T-helper 1 cell (primary cell): ENCODE measurements around the gene FJX1.
"Not testable (repeated sequence)": the region's sequence is repeated elsewhere in the genome, so short reads cannot be mapped to it uniquely, and the experiment has no call there.

Experiments used
- DNase-seq, 5 donors: peaks; one replicate each; pipeline ENCODE4 v3.0.0-alpha.2; 2012 to 2020

The FJX1 gene

DNA sequence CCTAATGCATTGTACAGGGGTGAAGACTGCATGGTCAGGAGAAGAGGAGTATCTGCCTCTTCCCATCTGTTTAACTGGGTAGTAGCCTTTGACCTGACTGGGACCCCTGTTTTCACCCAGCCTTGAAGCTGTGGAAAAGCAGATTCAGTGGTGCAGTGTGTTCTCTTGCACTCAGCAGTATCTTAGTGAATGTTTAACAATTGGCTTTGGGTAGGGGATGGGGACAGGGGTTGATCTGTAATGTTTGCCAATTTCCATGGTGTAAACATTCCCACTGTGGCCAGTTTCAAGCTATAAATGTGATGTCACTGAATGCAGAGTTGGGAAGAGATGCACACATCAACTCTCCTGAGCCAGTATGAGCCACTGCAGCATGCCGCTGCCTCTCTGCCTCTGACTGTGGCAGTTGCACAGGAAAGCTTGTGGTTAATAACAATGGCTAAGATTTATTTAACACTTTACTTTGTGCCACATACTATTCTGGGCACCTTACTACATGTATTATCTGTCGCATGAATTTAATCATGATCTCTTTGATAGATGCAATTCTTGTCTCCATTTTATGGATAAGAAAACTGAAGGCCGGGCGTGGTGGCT is 15.7 kb downstream of the FJX1 start:
- DNase-seq, result no peak

DNA sequence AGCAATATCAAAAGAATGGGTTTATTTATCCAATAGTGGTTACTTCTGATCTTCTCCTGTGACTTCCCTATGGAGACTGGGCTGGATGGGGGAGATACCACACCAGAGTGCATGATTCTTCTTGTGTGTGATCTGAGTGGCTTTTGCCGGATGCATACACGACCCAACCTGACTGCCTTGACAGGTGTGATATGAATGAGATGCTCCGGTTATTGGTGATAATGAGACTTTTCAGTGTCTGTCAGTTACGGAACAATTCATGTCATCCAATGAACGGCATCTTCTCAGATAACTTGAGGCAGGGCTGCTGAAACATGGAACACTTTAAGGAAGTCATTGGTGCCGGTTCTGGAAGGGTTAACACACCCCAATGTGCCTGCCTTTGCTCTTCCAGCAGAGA is 17.7 kb downstream of the FJX1 start:
- no peak for DNase-seq

DNA sequence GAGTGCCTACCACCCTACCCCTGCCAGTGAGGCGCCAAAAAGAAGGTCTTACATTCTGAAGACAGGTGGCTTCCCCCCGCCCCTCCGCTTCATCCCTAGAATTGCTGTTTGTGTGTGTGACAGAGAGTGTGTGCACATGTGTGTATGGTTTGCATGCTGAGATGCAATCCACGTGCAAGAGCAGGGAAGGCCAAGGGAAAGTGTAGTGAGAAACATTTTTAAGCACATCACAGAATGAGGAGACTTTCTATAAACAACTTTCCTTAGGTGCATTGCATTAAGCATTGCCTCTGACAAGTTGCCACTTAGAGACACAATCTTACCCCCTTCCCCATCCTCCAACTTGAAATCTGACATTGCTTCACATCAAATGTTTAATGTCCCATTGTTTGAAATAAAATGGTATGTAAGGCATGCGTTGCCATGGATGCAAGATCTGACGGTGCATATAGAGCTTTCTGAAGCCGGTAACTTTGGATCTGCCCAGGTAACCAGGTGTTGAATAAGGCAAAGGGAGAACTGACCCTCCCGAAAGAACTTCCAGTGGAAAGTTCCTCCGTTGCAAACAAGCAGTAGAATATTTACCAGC is 21.4 kb downstream of the FJX1 start:
- DNase-seq, result no peak

DNA sequence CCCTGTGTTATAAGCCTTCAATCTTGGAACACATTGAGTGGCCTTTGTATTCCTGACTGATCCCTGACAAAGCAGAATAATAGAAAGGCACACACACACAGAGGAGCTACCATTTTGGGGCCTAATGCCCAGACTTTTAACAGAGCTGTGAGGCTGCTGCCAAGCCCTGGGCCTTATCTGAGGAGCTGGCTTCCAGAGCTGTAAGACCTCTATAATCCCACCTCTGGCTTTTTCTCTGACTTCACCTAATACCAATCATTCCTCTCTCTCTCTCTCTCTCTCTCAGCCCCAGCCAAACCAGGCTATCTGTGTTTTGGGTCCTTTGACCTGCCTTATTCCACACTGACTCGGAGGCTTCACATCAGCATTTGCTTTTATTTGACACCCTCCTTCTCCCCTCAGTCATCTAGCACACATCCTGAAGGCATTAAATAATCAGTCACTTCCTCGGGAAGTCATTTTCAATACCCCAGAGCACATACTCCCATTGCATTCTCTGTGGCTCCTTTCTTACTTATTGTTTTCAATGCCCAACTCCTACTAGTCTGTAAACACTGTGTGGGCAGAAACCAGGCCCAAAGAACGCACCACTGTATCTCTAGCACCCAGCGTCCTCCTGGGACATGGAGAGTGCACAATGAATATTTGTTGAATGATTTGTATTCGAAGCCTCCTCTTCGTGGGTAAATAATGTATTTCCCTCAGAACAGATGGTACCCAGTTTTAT is 23.1 kb downstream of the FJX1 start:
- DNase-seq, result no peak

DNA sequence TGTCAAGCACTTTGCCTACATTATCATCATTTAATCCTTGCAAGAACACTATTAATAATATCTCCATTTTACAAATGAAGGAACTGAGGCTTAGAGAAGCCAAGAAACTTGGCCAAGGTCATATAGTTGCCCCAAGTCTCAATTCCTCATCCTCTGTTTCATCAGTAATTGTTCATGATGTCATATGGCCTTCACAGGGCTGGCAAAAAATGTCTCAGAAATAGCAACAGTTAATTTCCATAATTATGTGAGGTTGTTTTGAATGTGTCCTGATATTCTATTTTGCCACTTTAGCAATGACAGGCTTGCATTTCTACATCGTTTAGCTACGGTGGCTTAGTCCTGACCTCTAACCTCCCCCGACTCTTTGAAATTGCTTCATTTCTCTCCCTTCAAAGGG is 23.7 kb downstream of the FJX1 start:
- no peak for DNase-seq

DNA sequence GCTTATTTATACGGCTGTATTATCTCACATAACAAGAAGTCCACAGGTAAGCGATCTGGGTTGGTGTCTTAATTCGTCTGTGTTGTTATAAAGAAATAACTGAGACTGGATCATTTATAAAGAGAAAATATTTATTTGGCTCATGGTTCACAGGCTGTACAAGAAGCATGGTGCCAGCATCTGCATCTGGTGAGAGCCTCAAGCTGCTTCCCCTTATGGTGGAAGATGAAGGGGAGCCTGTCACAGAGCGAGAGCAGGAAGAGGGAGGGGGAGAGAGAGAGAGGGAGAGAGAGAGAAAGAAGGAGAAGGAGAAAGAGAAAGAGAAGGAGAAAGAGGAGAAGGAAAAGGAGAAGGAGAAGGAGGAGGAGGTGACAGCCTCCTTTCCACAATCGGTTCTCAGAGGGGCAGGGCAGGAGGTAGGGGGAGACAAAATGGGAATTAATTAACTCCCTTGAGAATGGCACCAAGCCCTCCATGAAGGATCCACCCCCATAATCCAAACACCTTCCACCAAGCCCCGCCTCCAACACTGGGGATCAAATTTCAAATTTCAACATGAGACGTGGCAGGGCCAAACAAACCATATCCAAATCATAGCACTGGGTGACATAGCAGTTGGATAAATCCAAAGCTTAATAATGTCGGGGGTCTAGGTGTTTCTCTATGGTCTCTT is 29.3 kb downstream of the FJX1 start:
- no peak for DNase-seq

DNA sequence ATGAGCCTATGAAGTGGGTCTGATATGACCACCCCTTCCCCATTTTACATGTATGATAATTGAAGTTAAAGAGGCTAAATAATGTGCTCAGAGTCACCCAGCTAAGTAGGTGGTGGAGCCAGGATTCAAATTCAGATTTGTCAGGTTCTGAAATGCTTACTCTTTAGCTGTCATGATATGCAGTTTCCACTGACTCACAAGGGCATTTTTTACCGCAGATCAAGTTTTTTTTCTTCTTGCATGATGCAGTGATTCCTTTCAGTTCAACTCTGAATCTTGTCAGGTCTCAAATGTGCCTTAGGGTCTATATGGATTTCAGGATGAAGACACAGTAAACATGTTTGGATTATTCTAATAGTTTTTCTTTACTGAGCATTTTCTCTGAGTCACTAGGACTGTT is 31.7 kb downstream of the FJX1 start:
- DNase-seq, result no peak

DNA sequence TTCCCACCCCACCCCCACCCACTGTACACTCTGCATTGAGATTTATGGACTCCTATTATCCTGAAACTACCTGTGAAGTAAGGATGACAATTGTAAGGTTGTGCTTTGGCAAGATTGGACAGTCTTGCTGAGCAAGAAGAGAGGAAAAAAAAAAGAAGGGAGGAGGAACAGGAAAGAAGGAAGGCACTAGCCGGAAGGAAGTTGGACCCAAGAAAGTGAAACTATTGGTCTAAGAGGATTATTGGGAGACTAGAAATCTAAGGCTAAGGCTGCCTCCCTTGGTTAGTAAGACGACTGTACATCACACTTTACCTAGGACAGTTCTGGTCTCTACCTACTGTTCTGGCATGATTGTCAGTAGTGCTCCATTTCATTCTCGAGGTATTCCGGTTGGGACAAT is 32.2 kb downstream of the FJX1 start:
- DNase-seq, result no peak

DNA sequence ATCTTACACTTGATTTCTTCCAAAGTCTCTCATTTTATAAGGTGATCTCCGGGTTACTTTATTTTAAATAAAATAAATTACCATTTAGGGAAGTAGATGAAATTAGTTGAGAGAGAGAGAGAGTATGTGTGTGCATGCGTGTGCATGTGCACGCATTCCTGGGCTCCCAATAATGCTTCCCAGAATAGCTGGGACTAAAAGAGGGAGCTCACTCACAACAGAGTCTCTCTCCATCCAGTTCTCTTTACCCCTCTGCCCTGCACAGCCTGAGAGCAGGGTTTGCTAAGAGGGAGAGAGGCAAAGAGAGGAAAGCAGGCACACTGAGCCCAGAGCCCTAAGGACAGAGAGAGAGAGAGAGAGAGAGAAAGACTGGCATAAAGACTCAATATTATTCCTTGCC is 33.0 kb downstream of the FJX1 start:
- no peak for DNase-seq

DNA sequence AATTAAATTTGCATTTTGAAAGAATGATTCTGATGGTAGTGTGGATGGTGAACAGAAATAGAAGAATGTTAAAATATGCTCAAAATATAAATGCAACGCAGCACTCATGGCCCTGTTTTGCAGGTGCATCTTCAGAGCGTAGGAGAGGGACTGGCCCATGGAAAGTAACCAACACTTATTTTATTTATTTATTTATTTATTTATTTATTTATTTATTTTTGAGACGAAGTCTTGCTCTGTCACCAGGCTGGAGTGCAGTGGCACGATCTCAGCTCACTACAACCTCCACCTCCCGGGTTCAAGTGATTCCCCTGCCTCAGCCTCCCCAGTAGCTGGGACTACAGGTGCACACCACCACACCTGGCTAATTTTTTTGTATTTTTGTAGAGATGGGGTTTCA is 34.5 kb downstream of the FJX1 start:
- not testable (repeated sequence) for DNase-seq

DNA sequence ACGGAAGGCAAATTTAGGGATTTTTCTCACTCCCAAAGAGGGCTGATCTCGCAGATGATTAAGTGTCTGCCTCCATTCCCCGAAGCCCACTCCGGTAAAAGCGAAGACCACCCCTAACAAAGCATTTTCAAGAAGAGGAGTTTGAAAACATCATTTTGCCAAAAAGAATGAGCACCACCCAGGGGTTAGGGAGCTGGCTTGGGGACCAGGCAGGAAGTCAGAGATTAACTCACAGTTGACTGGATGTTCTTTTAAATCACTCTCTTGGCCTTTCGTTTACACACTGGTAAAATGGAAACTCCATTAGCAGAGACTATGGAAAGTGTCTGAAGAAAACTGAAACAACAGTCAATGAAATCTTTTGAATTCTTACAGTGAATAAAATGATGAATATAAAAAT is 36.5 kb downstream of the FJX1 start:
- no peak for DNase-seq

DNA sequence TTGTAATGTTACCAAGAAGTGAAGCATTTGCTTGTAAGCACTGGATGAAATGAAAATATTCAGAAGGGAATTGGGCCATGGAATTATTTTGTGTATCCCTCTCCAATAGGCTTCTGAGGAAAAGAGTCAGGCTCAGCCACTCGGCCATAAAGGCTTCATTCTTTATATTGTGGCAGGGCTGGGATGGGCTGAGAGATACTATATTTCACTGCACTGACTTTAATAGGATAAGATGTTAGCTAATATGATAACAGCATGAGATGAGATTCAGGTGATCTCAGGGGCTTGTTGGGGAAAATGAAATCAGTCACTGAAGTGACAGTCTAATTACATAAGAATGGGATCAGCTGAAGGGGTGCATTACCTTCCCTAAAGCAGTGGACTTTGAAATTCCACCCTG is 37.0 kb downstream of the FJX1 start:
- no peak for DNase-seq

DNA sequence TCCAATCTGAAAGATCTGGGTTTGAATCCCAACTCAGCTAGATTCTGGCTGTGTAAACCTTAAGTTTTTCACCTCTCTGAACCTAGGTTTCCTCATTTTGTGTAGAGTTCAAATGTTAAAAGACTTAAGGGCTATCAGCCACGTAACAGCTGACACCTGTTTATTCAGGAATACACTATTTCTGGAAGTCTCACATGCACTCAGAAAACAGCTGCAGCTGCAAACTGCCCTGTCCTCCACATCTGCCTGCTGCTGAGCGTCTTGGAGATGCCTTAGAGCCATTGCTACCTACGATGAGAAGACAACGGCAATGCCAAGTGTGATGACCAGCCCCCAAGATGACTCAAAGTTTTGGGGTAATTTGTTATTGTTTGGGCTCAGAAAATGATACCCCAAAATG is 37.6 kb downstream of the FJX1 start:
- DNase-seq, result no peak

DNA sequence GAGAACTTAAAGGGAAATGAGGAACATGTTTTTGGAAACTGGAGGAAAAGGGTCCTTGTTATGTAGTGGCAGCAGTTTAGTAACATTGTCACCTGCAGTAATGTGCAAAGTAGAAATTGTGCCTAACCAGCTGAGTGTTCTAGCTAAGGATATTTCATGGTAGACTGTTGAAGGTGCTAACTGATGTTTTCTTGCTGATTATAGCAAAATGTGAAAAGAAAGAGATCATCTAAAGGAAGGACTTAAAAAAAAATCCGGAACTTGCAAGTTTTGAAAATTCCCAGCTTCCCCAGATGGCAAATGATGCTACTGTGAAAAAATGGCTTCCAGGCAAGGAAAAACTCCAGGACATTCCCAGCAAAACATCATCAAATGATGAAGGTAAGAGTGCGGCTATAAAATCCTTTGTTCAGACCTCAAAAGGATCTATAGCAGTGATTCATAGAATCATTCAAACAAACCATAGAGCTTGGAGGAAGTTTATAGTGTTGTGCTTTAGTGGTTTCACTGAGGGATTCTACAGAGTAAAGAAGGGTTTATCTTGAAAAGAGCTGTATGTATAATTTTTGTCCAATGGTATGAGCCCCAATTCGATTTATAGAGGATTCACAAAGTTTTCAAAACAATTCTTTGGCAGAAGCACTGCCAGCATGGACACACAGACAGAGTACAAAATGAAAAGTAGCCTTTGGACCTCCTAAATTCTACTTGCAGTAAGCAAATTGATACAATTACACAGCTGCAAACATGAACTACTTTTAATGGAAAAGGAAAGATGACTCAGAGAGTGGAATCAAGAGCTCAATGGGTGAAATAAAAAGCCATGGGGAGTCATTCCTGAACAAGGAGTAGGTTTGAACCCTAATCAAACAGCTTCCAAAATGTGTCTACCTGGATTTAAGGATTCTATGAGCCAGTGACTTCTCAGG is 40.0 kb downstream of the FJX1 start:
- no peak for DNase-seq

DNA sequence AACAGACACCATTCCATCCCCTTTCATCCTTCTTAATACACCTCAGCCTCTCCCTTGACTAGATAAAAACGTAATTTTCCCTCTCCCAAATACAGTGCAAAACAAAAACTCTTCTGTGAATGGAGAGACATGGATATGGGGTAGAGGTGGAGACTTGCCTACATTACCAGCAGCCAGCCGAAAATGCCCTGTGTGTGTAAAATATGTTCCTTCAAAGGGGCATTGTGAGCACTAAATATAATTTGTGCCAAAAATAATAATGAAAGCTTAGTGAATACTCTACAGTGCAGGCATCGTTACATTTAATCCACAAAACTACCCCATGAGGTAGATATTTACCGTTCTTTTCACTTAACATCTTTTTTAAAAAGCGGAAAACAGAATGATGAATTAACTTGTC is 43.3 kb downstream of the FJX1 start:
- DNase-seq, result no peak

DNA sequence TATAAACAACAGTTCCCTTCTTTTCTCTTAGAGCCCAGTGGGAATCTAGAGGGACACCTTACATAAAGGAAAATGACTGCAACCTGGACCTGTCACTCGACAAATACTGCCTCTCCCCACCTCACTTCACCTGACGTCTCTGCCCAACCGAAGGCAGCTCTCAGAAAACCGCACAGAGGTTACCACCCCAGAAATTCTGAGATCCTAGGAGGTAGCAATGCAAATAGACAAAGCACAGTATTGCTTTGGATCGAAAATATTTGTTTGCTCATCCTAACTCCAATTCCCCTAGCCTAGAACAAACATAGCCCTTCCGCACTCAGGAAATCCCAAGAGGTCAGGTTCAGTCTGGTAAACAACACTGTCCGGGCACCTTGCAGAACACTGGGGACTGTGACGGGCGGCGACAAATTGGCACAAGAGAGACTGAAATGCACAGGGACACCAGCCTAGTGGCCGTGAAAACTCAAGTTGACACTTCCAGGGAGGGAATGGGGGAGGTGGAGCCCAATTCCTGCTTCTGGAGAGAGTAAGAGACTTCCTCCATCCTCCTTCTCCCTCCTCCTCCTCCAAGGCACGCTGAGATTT is 43.9 kb downstream of the FJX1 start:
- DNase-seq, result peak in 2 of 5 donors; percentile 14 to 21

DNA sequence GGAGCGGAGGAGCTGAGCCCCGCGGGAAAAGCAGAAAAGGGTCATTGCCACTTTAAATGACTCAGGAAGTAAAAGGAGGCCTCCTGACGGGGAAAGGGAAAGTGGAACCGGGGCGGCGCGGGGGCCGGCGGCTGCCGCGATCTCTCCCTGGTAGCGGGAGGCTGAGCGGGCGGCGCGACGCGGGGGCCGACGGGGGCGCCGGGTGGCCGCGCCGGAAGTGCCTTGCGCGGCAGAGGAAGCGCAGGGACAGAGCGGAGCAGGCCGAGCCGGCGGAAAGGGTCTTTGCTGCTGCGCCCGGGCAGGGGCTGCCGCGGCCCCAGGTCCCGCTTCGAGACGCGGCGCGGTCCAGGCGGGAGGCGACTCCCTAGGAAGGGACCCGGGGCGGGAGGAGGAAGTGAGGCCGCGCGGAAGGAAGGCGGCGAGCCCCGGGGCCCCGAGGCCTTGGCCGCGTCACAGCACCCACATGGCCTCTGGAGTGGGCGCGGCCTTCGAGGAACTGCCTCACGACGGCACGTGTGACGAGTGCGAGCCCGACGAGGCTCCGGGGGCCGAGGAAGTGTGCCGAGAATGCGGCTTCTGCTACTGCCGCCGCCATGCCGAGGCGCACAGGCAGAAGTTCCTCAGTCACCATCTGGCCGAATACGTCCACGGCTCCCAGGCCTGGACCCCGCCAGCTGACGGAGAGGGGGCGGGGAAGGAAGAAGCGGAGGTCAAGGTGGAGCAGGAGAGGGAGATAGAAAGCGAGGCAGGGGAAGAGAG is 44.6 kb downstream of the FJX1 start, which contains the start of gene TRIM44:
TSS of gene TRIM44 (plus strand) at position 127 of the 759 bp plus-strand sequence. CDS start at position 464, 337 bp downstream.
- peak; percentile 61 to 84 (median 70) for DNase-seq

DNA sequence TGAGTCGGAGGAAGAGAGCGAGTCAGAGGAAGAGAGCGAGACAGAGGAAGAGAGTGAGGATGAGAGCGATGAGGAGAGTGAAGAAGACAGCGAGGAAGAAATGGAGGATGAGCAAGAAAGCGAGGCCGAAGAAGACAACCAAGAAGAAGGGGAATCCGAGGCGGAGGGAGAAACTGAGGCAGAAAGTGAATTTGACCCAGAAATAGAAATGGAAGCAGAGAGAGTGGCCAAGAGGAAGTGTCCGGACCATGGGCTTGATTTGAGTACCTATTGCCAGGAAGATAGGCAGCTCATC is 45.1 kb downstream of the FJX1 start:
- DNase-seq, result no peak

DNA sequence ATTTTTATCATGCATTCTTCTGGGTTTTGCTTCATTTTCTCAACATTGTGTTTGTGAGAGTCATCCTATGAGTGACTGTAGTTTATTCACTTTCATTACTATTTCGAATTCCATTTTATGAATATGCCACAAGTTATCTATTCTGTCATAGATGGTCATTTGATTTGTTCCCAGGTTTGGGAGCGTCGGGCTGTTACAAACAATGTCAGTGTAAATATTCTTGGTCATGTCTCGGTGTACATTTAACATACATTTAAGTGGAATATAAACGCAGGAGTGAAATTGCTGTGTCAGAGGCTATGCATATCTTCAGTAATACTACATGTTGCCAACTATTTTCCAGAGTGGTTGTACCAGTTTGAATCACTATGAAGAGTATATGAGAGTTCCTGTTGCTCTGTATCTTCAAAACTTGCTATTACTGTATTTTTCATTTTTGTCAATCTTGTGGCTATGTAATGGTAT is 46.7 kb downstream of the FJX1 start:
- DNase-seq, result no peak

DNA sequence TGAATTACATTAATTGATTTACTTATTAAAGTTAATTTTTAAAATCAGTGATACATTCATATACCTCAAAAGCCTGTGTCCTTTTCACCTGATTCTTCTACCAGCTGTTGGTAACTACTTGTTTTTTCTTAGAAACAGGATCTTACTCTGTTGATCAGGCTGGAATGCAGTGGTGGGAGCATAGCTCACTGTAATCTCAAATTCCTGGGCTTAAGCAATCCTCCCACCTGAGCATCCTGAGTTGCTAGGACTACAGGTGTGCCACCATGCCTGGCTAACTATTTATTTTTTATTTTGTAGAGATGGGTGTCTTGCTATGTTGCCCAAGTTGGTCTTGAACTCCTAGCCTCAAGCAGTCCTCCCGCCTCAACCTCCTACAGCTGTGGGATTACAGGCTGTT is 49.0 kb downstream of the FJX1 start:
- DNase-seq, result no peak

DNA sequence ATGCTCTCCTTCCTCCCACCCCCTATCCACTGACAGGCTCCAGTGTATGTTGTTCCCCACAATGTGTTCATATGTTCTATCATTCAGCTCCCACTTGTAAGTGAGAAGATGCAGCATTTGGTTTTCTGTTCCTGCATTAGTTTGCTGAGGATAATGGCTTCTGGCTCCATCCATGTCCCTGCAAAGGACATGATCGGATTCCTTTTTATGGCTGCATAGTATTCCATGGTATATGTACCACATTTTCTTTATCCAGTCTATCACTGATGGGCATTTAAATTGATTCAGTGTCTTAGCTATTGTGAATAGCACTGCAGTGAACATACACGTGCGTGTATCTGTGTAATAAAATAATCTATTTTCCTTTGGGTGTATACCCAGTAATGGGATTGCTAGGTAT is 50.1 kb downstream of the FJX1 start:
- DNase-seq, result not testable (repeated sequence)
